Fibroblast of skin of right biceps (primary cell): Measurements from ENCODE around the gene GAS2.
A peak's percentile ranks its signal among the peaks of the same experiment; 100 is the strongest.

Experiments used
- DNase-seq: peaks from one replicate; pipeline ENCODE4 v3.0.0-alpha.2; 2013

GAS2 gene

GRCh38 chr11:22728600-22729389 lies 62.4 kb downstream of the GAS2 start:
- no peak for DNase-seq

DNA sequence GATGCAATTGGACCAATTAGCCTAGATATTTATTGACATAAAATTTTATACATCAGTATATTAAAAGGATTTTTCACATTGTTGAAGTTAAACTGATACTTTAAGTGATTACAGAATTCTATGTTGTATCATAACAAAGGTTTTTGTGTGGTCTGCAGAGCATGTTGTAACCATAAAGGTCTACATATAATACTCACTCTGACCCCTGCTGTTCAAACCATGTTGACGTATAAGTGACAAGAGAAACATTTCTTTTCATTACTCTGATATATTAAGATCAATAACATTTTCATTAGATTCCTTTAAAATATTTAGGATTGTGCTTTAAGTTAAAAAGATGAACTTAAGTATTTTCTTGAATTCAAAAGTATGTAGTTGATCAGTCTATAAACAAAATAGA lies 63.9 kb downstream of the GAS2 start:
- DNase-seq, result peak; percentile 12

DNA sequence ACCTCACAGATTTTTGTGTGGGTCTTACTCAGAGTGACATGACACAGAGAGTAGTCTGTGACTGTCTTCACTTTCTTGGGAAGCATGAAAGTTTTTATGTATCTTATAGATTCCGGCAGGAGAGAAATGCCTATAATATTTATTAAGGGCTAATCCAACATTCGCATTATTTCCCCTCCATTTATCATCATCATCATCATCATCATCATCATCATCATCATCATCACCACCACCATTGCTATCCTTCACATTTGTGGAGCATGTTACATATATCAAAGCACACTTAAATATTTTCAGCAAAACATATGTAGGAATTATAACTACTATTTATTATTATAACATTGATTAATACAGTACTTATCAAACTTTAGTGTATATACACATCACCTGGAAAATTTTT lies 66.2 kb downstream of the GAS2 start:
- DNase-seq, result no peak

DNA sequence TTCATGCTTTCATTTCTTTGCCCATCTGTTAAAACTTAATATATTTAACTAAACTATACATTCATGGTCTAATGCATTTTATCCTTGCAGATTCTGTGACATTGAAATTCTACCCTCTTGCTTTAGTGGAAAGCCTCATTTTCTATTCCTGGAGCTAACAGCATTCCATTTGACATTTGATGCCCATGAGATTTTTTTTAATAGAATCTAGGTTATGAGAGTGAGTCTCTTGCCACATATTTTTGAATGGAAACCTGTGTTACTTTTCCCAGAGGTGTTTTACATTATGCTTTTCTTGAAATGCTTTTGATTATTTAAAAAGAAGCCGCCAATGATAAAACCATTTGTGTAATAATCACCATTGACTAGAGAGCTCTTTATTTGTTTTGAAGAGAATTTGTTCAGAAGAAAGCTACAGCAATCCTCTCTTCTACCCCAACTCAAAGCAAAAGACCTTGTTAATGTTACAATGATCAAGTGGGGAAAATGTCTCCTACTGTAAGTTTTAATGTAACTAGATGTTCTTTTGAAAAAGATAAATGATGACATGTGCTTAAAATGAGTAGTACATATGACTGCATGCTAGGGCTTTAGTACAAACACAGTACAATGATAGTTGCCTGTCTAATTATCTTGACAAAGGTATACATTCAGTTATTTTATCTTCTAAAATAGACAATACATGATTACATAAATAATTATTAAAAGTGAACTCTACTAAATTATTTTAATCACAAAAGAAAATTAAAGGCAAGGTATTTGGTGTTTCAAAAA lies 67.3 kb downstream of the GAS2 start:
- no peak for DNase-seq

DNA sequence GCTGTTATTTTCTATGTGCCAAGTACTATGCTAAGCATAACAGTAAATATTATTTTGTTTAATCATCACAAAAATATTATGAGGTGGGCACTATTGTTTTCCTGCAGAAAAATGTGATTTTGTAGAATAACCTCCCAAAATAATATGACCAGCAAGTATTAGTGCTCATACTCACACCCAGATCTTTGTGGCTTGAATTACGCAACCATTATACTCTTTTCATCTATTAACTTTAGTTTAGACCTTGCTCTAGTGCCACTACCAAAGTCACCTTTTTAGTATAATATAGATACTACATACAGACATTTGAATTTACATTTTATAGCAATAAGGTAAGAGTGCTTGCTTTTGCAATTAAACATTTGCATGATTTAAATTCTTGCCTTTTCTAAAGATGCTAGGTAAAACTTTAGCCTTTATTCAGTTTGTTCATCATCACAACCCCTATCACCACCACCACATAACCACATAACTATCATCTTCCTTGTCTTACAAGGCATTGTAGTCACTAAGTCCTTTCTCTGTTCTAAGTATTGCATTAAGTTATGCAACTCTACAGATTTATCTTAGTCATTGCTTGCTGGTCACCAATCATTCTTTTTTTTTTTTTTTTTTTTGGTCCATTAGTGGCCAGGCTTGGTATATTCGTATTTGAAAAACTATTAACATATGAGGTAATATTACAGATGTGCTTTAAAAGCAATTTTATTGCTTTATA lies 68.4 kb downstream of the GAS2 start:
- DNase-seq, result peak; percentile 2

- DNase-seq, result no peak
Observed at GRCh38 chr11:22742157-22742613, 75.8 kb downstream of the GAS2 start.

DNA sequence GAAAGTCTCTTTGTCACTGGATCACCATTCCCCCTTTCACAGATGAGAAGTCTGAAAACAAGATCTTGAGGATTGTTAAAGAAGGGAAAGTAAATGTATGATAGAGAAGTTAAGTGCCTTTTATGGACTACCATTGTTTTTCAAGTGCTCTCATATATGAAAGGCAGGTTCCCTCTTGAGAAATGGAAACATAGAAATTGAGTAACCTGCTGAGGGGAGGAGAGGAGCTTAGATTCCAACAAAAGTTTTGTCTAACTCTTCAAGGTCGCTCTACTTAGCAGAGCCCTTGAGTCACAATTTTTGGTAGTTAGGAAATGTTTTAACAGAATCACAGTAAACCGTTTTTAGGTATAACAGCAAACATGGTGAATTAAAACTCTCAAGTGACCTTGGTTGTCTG lies 83.1 kb downstream of the GAS2 start:
- no peak for DNase-seq

GRCh38 chr11:22752908-22753310 lies 86.5 kb downstream of the GAS2 start:
- no peak for DNase-seq

DNA sequence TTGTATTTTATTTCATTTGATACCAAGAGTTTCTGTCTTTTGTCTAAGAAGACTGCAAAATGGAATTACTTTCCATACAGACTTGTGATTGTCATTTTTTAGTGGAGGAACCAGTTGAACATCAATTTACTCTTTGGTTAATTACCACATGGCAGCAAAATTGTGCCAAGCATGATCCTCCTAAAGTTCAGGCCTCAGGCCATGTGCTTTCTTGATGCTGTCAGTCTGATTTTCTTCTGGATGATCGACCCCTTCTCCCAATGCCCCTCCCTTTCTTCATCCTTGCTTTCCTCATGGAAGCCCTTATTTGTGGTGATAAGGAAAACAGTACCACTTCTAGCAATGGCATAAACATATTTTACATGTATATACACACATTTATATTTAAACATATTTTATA lies 87.0 kb downstream of the GAS2 start:
- DNase-seq, result no peak

- no peak for DNase-seq
Observed at GRCh38 chr11:22761066-22761465, 94.7 kb downstream of the GAS2 start.

- no peak for DNase-seq
Observed at GRCh38 chr11:22763166-22763565, 96.8 kb downstream of the GAS2 start.

DNA sequence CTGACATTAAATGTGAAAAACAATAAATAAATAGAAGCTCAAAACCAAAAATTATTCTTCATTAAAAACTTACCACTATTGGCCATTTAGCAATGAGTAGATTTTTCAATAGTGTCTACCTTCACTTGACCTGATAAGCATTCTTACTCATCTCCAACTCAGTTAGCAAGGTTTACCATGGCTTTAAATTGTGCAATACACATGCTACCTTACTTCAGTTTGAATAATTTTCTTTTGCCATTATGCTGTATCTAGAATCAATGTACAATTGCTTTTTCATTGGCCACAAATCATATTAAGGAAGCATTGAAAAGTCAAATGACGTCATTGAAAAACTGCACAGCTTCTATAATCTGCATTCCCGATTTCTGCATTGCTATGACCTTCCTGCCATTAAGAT lies 98.3 kb downstream of the GAS2 start:
- no peak for DNase-seq

DNA sequence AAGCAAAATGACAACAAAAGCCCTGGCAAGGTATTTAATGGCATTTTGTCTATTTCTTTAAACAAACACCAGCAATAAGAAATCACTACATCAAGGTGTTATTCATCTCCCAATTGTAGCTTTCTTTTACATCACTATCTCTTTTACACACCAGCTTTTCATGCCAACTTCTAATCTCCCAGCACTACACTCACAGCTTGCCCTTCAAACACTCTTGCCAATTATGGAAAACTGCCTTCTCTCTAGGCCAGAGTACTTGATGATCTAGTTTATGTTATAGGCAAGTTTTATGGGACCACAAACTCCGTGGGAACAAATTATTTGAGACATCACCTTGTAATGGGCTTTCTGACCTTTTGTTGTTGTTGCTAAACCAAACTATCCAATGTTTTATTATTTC lies 101.9 kb downstream of the GAS2 start:
- no peak for DNase-seq

- DNase-seq, result no peak
Observed at GRCh38 chr11:22769081-22769480, 102.7 kb downstream of the GAS2 start.

DNA sequence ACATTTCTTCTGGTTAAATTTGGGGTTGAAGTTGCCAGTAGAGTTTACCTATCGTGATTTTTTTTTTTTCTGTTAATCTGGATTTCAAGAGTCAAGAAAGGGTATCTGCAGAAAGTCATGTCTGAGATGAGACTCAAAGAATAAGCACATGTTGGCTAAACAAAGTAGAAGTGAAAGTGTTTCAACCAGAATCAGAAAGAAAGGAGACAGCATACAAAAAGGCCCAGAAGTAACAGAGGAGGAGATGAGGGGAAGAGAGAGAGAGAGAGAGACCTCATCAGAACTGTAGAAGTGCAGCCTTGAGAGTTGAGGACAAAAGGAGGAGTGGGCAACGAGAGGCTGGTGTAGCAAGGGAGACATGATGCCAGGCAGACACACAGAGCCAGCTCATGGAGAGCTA lies 108.3 kb downstream of the GAS2 start:
- no peak for DNase-seq

- DNase-seq, result no peak
Observed at GRCh38 chr11:22775248-22775647, 108.8 kb downstream of the GAS2 start.

GRCh38 chr11:22778642-22779041 lies 112.2 kb downstream of the GAS2 start:
- no peak for DNase-seq

GRCh38 chr11:22779850-22780249 lies 113.4 kb downstream of the GAS2 start:
- DNase-seq, result no peak

DNA sequence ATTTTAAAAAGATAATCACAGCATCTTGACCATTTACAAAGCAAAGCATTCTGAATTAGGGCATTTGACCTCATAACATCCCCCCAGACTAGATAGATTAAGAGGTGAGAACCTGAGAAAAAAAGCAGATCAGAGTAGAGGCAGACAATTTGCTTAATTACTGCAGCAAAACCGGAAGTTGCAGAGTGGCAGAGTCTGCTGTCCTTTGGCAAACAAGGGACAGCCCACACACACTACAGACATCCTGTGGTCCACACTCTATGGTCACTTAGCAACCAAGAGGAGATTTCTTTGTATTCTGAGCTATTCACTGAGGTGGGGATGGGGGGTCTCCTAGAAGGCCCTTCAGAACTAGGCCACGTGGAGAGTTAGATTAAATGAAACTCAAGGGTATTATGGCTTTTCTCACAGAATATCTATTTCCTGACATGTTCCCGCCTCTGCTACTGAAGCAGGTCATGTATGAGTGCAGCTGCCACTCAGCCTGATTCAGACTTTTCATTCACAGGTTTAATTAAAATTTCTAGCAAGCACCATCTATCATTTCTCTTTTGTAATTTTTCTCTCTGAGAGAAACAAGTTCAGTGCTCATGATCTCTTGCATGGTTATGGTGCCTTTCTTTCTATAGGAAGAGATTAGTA lies 114.7 kb downstream of the GAS2 start:
- DNase-seq, result no peak

DNA sequence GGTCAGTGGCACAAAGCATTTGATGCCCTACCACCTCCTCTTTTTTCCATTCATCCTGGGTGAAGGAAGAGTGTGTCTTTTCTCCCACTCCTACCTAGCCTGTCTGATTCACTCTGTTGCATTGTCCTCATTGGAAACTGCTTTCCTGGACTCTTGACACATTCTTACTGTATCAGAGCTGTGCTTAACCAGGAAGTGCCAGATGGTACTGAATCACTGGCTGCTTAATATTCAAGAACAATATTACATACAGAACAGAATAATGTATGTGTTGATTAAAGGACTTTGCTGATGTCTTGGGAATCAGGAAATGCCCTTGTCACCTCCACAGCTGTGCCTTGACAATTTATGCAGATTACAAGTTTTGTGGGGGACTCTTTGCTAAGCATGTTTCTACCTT lies 118.8 kb downstream of the GAS2 start:
- DNase-seq, result peak; percentile 39

GRCh38 chr11:22786475-22786874 lies 120.1 kb downstream of the GAS2 start:
- no peak for DNase-seq

DNA sequence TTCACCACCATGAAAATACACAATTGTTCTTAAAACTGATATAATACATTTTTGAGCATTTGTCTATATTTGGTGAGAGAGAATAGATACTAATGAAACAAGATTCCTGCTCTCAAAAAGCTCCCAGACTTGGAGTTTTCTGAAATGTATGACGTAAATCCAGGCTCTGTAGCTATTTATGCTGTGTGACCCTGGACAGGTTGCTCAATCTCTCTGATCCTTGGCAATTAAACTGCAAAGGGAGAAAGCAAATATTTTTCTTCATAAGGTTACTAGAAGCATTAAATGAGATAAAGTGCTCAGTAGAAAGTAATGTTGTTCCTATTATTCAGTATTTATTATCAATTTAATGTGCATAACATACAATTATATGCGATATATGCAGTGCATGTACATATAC lies 120.6 kb downstream of the GAS2 start:
- DNase-seq, result no peak

GRCh38 chr11:22787551-22788162 lies 121.2 kb downstream of the GAS2 start:
- peak; percentile 46 for DNase-seq
